Osteocyte (in vitro differentiated cells): ENCODE measurements around the gene TMEM237. TPM values are rescaled to one million over a fixed set of nuclear protein-coding genes. Genes with fewer than 3 reads are reported as not detected.
"Not testable (repeated sequence)": the region's sequence is repeated elsewhere in the genome, so short reads cannot be mapped to it uniquely, and the experiment has no call there.

Experiments used
- DNase-seq: peaks from one replicate; pipeline ENCODE4 v3.0.0; 2021; ENCODE audit warnings: mixed read lengths; ENCODE audit not compliant: unreplicated experiment; ENCODE audit errors: extremely low spot score
- H3K27ac Mint-ChIP-seq: one replicate; pipeline ENCODE4 v1.8.0; 2021; ENCODE audit warnings: mild to moderate bottlenecking, mixed read lengths; ENCODE audit not compliant: unreplicated experiment
- H3K27me3 Mint-ChIP-seq: one replicate; pipeline ENCODE4 v1.8.0; 2021; ENCODE audit warnings: mixed read lengths; ENCODE audit not compliant: unreplicated experiment
- H3K36me3 Mint-ChIP-seq: one replicate; pipeline ENCODE4 v1.8.0; 2021; ENCODE audit warnings: mixed read lengths; ENCODE audit not compliant: unreplicated experiment
- H3K4me1 Mint-ChIP-seq: one replicate; pipeline ENCODE4 v1.8.0; 2021; ENCODE audit warnings: mixed read lengths; ENCODE audit not compliant: unreplicated experiment
- H3K4me3 Mint-ChIP-seq: one replicate; pipeline ENCODE4 v1.8.0; 2021; ENCODE audit warnings: mild to moderate bottlenecking, moderate library complexity, mixed read lengths; ENCODE audit not compliant: unreplicated experiment
- H3K9me3 Mint-ChIP-seq: one replicate; pipeline ENCODE4 v1.8.0; 2021; ENCODE audit warnings: mixed read lengths; ENCODE audit not compliant: unreplicated experiment
- total RNA-seq: library from RNA; stranded (reverse); gene quantifications from 2 replicates; pipeline ENCODE4 v1.2.1, GENCODE V29; 2021
- TF ChIP-seq, protein P1 (sequence below): fragments of 200-600 bp; sonication (generic); IDR thresholded peaks from 2 replicates; pipeline ENCODE4 v1.5.0; 2021; ENCODE audit warnings: antibody characterized with exemption, mild to moderate bottlenecking, moderate library complexity

Gene TMEM237
- total RNA-seq, 1 donor from 2014 or later: 38.6 TPM

DNA sequence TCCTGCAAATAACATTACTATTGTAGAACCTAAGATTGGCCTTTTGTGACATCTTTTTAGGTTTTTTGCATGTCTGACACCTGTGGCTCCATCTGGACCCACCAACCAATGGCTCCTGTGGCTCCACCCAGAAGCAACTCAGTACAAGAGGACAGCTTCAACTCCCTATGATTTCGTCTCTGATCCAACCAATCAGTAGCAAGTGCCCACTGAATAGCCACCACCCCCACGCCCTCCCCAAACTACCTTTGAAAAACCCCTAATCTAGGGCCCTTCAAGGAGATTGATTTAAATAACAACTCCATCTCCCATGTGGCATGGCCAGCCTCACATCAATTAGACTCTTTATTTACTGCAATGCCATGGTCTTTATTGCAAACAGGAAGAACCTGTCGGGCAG, 31.5 kb upstream of the TMEM237 start:
- H3K4me1 Mint-ChIP-seq: peaks cover 32% of the 10 kb centered on the region
- H3K9me3 Mint-ChIP-seq: no peaks in the 10 kb centered on the region
- H3K4me3 Mint-ChIP-seq: no peak overlapping the region
- TF ChIP-seq, protein P1, sequence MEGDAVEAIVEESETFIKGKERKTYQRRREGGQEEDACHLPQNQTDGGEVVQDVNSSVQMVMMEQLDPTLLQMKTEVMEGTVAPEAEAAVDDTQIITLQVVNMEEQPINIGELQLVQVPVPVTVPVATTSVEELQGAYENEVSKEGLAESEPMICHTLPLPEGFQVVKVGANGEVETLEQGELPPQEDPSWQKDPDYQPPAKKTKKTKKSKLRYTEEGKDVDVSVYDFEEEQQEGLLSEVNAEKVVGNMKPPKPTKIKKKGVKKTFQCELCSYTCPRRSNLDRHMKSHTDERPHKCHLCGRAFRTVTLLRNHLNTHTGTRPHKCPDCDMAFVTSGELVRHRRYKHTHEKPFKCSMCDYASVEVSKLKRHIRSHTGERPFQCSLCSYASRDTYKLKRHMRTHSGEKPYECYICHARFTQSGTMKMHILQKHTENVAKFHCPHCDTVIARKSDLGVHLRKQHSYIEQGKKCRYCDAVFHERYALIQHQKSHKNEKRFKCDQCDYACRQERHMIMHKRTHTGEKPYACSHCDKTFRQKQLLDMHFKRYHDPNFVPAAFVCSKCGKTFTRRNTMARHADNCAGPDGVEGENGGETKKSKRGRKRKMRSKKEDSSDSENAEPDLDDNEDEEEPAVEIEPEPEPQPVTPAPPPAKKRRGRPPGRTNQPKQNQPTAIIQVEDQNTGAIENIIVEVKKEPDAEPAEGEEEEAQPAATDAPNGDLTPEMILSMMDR: no peak
- no peak for DNase-seq
- no peak overlapping the region for H3K27ac Mint-ChIP-seq
- no peaks in the 10 kb centered on the region for H3K27me3 Mint-ChIP-seq
- H3K36me3 Mint-ChIP-seq: peaks cover 4% of the 10 kb centered on the region

DNA sequence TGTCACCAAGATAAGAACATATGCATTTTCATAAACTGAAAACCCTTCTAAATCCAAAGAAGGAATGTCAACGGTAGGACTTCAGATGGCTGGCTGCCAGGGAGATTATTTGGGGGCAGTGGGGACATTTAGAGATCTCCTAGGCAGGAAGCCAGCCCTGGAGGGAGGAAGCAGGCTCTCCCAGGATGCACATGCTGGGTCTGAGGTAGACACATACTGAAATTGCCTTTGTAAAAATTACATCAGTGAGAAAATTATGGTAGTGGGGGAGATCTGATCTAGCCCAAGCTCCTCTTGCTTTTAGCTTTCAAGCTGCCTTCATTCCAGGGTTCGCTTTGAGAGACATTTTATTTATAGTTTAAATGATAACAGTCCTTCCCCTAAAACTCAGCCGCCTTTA, 31.0 kb upstream of the TMEM237 start:
- H3K9me3 Mint-ChIP-seq: no peaks in the 10 kb centered on the region
- no peak overlapping the region for H3K27ac Mint-ChIP-seq
- peaks cover 4% of the 10 kb centered on the region for H3K36me3 Mint-ChIP-seq
- H3K4me3 Mint-ChIP-seq: no peak overlapping the region
- no peaks in the 10 kb centered on the region for H3K27me3 Mint-ChIP-seq
- H3K4me1 Mint-ChIP-seq: peaks cover 32% of the 10 kb centered on the region
- no peak for DNase-seq
- TF ChIP-seq, protein P1: no peak

DNA sequence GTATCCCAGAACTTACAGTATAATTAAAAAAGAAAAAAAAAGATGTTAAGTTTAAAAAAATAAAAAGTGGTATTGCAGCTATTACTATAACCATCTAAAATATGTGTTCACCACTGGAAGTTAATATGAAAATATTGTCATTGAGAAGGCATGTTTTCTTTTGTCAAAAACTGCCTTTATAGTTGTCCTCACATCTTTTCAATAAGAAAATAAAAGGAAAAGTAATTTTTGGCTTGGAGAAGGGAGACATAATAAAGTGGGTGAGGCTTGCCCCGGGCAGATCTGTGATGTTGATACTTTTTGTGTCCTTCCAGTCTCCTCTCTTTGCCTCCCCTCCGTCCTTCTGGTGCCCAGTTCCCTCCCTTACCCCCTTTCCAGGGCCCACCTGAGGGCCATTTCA, 30.2 kb upstream of the TMEM237 start:
- Mint-ChIP-seq H3K9me3 (no peaks in the 10 kb centered on the region), H3K27me3 (no peaks in the 10 kb centered on the region), H3K4me1 (peaks cover 32% of the 10 kb centered on the region), H3K27ac (peak overlapping the region; percentile 86), H3K4me3 (peak overlapping the region; percentile 19), H3K36me3 (peaks cover 4% of the 10 kb centered on the region)
- TF ChIP-seq, protein P1: no peak
- DNase-seq: no peak

DNA sequence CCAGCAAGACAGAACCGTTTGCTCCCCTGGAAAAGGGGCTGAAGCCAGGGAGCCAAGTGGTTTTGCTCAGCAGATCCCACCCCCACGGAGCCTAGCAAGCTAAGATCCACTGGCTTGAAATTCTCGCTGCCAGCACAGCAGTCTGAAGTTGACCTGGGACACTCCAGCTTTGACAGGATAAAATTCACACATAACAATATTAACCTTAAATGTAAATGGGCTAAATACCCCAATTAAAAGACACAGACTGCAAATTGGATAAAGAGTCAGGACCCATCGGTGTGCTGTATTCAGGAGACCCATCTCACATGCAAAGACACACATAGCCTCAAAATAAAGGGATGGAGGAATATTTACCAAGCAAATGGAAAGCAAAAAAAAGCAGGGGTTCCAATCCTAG, 27.9 kb upstream of the TMEM237 start:
- H3K9me3 Mint-ChIP-seq, H3K4me3 Mint-ChIP-seq, H3K36me3 Mint-ChIP-seq, H3K27ac Mint-ChIP-seq, H3K27me3 Mint-ChIP-seq, DNase-seq: not testable (repeated sequence)
- peaks cover 33% of the 10 kb centered on the region for H3K4me1 Mint-ChIP-seq

DNA sequence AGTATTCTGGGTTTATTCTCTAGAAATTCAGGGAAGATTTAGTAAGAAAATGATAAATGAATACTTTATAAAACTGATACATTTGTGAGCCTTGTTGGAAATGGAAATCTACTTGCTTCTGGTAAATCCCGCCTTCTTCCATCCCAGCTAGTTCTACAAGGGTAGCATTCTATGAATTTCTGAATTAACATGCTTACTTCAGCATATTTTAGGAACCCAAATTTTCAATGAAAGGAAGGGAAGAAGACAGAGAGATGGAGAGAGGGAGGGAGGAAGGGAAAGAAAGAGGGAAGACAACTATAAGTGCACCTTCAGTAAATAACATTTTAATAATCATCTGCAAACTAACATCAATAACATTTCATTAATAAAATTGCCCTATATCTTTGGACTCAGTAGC, 26.6 kb upstream of the TMEM237 start:
- no peaks in the 10 kb centered on the region for H3K36me3 Mint-ChIP-seq
- H3K27ac Mint-ChIP-seq: no peak overlapping the region
- H3K4me1 Mint-ChIP-seq: peaks cover 39% of the 10 kb centered on the region
- H3K27me3 Mint-ChIP-seq: no peaks in the 10 kb centered on the region
- DNase-seq: no peak
- TF ChIP-seq, protein P1: no peak
- peaks cover 3% of the 10 kb centered on the region for H3K9me3 Mint-ChIP-seq
- no peak overlapping the region for H3K4me3 Mint-ChIP-seq

DNA sequence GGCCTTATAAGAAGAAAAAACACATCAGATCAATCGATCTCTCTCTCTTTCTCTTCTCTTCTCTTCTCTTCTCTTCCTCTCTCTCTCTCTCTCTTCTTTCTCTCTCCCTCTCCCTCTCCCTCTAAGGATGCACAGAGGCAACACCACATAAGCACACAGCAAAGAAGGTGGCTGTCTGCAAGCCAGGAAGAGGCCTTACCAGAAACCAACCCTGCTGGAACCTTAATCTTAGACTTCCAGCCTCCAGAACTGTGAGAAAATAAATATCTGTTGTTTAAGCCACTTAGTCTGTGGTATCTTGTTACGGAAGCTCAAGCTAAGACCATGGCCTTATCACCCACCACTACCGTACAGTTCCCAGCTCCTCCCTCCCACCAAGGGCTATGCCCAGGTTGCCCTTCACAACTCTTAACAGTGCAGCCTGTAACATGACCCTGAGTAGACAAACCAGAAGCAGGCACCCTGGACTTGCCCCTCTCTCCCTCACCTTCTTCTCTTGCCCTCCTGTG, 25.2 kb upstream of the TMEM237 start:
- Mint-ChIP-seq H3K9me3 (peaks cover 3% of the 10 kb centered on the region), H3K4me1 (peaks cover 28% of the 10 kb centered on the region), H3K27ac (no peak overlapping the region), H3K4me3 (no peak overlapping the region), H3K27me3 (no peaks in the 10 kb centered on the region), H3K36me3 (no peaks in the 10 kb centered on the region)
- TF ChIP-seq, protein P1: no peak
- DNase-seq: no peak
